Measurements from ENCODE around the gene L3MBTL2.

- TF ChIP-seq CTCF (IDR thresholded peaks at IDR 0.05 in 2 of 3, conservative IDR thresholded peaks at IDR 0.05 in 1 of 3; ENCODE audit: borderline replicate concordance in 1 of 3, insufficient read depth in 1 of 3, low read depth in 2 of 3, low read length in 2 of 3) (no peak), POLR2AphosphoS5 (IDR thresholded peaks at IDR 0.05; ENCODE audit: low read depth, low read length) (no peak), ZFX (IDR thresholded peaks at IDR 0.05) (no peak), MAX (IDR thresholded peaks at IDR 0.05) (no peak), CEBPB (IDR thresholded peaks at IDR 0.05; ENCODE audit: low read depth) (no peak), RAD21 (IDR thresholded peaks at IDR 0.05; ENCODE audit: low read depth) (no peak), POLR2A (IDR thresholded peaks at IDR 0.05; ENCODE audit: borderline replicate concordance, extremely low read depth, insufficient read depth, insufficient read length) (no peak), SP1 (IDR thresholded peaks at IDR 0.05; ENCODE audit: low read depth) (no peak), ZBTB33 (IDR thresholded peaks at IDR 0.05; ENCODE audit: extremely low read depth, insufficient replicate concordance, low read length) (no peak), ATF3 (IDR thresholded peaks at IDR 0.05) (no peak)
Observed at GRCh38 chr22:41171996-41172395, 33.1 kb upstream of the L3MBTL2 start.

Measured in HCT116 (cell line).